OCI-LY7 (cell line): ENCODE data around the gene MACROD2. TPM values are rescaled to one million over a fixed set of nuclear protein-coding genes. Genes with fewer than 3 reads are reported as not detected.

Experiments
- BruUV-seq: library from RNA; stranded (reverse); fragments of 400-500 nt; replicated peaks from 2 replicates; lab custom pipeline; 2021; lab: Mats Ljungman, UMichigan
- CTCF ChIA-PET: fragments of 300-600 bp; sonication (Branson Sonifier 250); formaldehyde crosslinking; loops from one replicate; lab custom pipeline; 2022; ENCODE audit warnings: antibody characterized with exemption; ENCODE audit not compliant: unreplicated experiment; lab: Charles Lee
- POLR2A ChIA-PET: fragments of 300-600 bp; sonication (Branson Sonifier 250); formaldehyde crosslinking; loops from one replicate; lab custom pipeline; 2022; ENCODE audit warnings: antibody characterized with exemption; lab: Charles Lee
- DNase-seq: peaks from one replicate; pipeline ENCODE4 v3.0.0-alpha.2; 2015; ENCODE audit warnings: low spot score
- H2AFZ ChIP-seq: fragments of 200-600 bp; sonication (generic), shearing (Covaris generic); 2 replicates; pipeline ENCODE4 v1.6.1; 2014; ENCODE audit warnings: mild to moderate bottlenecking, antibody characterized with exemption, low read length, moderate library complexity
- H3K27ac ChIP-seq: fragments of 200-600 bp; sonication (generic); 2 replicates; pipeline ENCODE4 v1.5.1; 2014; ENCODE audit warnings: mixed run types, low read depth, mild to moderate bottlenecking, moderate library complexity, low read length, inconsistent platforms; ENCODE audit not compliant: poor library complexity, severe bottlenecking
- H3K36me3 ChIP-seq: fragments of 200-600 bp; sonication (generic); 2 replicates; pipeline ENCODE4 v1.6.1; 2014; ENCODE audit warnings: mild to moderate bottlenecking, antibody characterized with exemption, low read length, moderate library complexity, mixed read lengths; ENCODE audit not compliant: insufficient read depth
- H3K4me1 ChIP-seq: fragments of 200-600 bp; sonication (generic); 2 replicates; pipeline ENCODE4 v1.5.1; 2014; ENCODE audit warnings: mild to moderate bottlenecking, low read length; ENCODE audit not compliant: insufficient read depth, poor library complexity, severe bottlenecking
- H3K4me2 ChIP-seq: fragments of 200-600 bp; sonication (generic); 2 replicates; pipeline ENCODE4 v1.6.1; 2014; ENCODE audit warnings: mild to moderate bottlenecking, low read length
- H3K4me3 ChIP-seq: fragments of 200-600 bp; sonication (generic); 2 replicates; pipeline ENCODE4 v1.5.1; 2014; ENCODE audit warnings: mild to moderate bottlenecking, low read depth, low read length; ENCODE audit not compliant: poor library complexity, severe bottlenecking
- H3K79me2 ChIP-seq: fragments of 200-600 bp; sonication (generic); 2 replicates; pipeline ENCODE4 v1.6.1; 2016; ENCODE audit warnings: low read depth, mild to moderate bottlenecking, low read length, moderate library complexity, mixed read lengths; ENCODE audit not compliant: insufficient read depth
- H3K9me2 ChIP-seq: fragments of 200-600 bp; sonication (generic); 2 replicates; pipeline ENCODE4 v1.6.1; 2016; ENCODE audit warnings: mild to moderate bottlenecking, low read length, mixed read lengths; ENCODE audit not compliant: insufficient read depth
- H3K9me3 ChIP-seq: fragments of 200-600 bp; sonication (generic); 2 replicates; pipeline ENCODE4 v1.6.1; 2014; ENCODE audit warnings: mild to moderate bottlenecking, mixed run types, low read length, mixed read lengths
- H4K20me1 ChIP-seq: fragments of 200-600 bp; sonication (generic); 2 replicates; pipeline ENCODE4 v1.6.1; 2014; ENCODE audit warnings: mild to moderate bottlenecking, antibody characterized with exemption, low read length, moderate library complexity, mixed read lengths; ENCODE audit not compliant: insufficient read depth
- CTCF ChIP-seq: fragments of 200-600 bp; sonication (generic); conservative IDR thresholded peaks from 2 replicates; pipeline ENCODE4 v1.5.1; 2014; ENCODE audit warnings: mild to moderate bottlenecking, antibody characterized with exemption, low read length, moderate library complexity, mixed read lengths
- EZH2phosphoT487 ChIP-seq: fragments of 200-600 bp; sonication (generic); IDR thresholded peaks from 2 replicates; pipeline ENCODE4 v1.6.1; 2018; ENCODE audit warnings: low read depth, borderline replicate concordance, mild to moderate bottlenecking, mixed run types, antibody characterized with exemption, low read length, moderate library complexity, mixed read lengths
- intact Hi-C: fragments of 100-400 bp; cut with micrococcal nuclease; formaldehyde crosslinking; loops from one replicate; pipeline ENCODE4 v1.10.0; 2022; ENCODE audit not compliant: unreplicated experiment
- total RNA-seq, 2 experiments: library from RNA; depleted of rRNA in 1 of 2; stranded (reverse); fragments of >200 nt in 1 of 2; shearing (Covaris generic) in 1 of 2; gene quantifications; 2 replicates each; pipeline ENCODE4 v1.2.3, GENCODE V29; 2014 to 2022

The MACROD2 gene
- total RNA-seq, 2 experiments from 2014 or later: 0.09 to 4.5 TPM

GRCh38 chr20:14412065-14412681 lies 416.9 kb downstream of the MACROD2 start:
- no peaks in the 10 kb centered on the region for H4K20me1 ChIP-seq
- no peak overlapping the region for H3K27ac ChIP-seq
- H2AFZ ChIP-seq: no peak overlapping the region
- no peaks in the 10 kb centered on the region for H3K4me1 ChIP-seq
- no peak for TF ChIP-seq EZH2phosphoT487
- TF ChIP-seq CTCF: no peak
- intact Hi-C loops: no loop called here
- POLR2A ChIA-PET: no interaction called here
- H3K36me3 ChIP-seq: no peaks in the 10 kb centered on the region
- no peak for DNase-seq
- no peak overlapping the region for H3K4me2 ChIP-seq
- no peaks in the 10 kb centered on the region for H3K9me3 ChIP-seq
- no peak overlapping the region for H3K4me3 ChIP-seq
- H3K79me2 ChIP-seq: no peaks in the 10 kb centered on the region
- no peaks in the 10 kb centered on the region for H3K9me2 ChIP-seq
- no TSS peak for BruUV-seq
- CTCF ChIA-PET: no interaction called here

GRCh38 chr20:14413835-14414234 lies 418.5 kb downstream of the MACROD2 start:
- Histone ChIP-seq H2AFZ (no peak overlapping the region), H3K4me3 (no peak overlapping the region), H3K4me1 (no peaks in the 10 kb centered on the region), H4K20me1 (no peaks in the 10 kb centered on the region), H3K4me2 (no peak overlapping the region), H3K79me2 (no peaks in the 10 kb centered on the region), H3K9me3 (no peaks in the 10 kb centered on the region), H3K9me2 (no peaks in the 10 kb centered on the region), H3K27ac (no peak overlapping the region), H3K36me3 (no peaks in the 10 kb centered on the region)
- CTCF ChIA-PET: no interaction called here
- intact Hi-C loops: no loop called here
- no peak for TF ChIP-seq CTCF
- no peak for TF ChIP-seq EZH2phosphoT487
- POLR2A ChIA-PET: no interaction called here
- no peak for DNase-seq
- BruUV-seq: no TSS peak

- Histone ChIP-seq H2AFZ (no peak overlapping the region), H3K4me2 (no peak overlapping the region), H3K4me1 (no peaks in the 10 kb centered on the region), H3K27ac (no peak overlapping the region), H3K9me3 (no peaks in the 10 kb centered on the region), H3K4me3 (no peak overlapping the region), H3K79me2 (no peaks in the 10 kb centered on the region), H3K9me2 (no peaks in the 10 kb centered on the region), H3K36me3 (no peaks in the 10 kb centered on the region), H4K20me1 (no peaks in the 10 kb centered on the region)
- CTCF ChIA-PET: no interaction called here
- POLR2A ChIA-PET: no interaction called here
- no peak for DNase-seq
- no TSS peak for BruUV-seq
- intact Hi-C loops: no loop called here
- TF ChIP-seq EZH2phosphoT487 (no peak), CTCF (no peak)
Measured at GRCh38 chr20:14414560-14414959, 419.2 kb downstream of the MACROD2 start.
